Stimulated activated effector memory CD8-positive, alpha-beta T cell treated with anti-CD3 and anti-CD28 coated beads, Interleukin-12 subunit alpha, Interleukin-12 subunit beta, amount 100 ng/mL, for 72 hours (primary cell): Measurements from ENCODE around the gene GRAP2.
"Not testable (repeated sequence)": the region's sequence is repeated elsewhere in the genome, so short reads cannot be mapped to it uniquely, and the experiment has no call there.

Source experiments
- ATAC-seq: fragments of 150-1000 bp; cut with Tn5 transposase; 2 replicates; pipeline ENCODE4 v1.10.0; 2021
- DNase-seq, 2 donors: peaks; one replicate each; pipeline ENCODE4 v3.0.0; 2021 to 2022; ENCODE audit warnings: low spot score in 2 of 2
- H3K27ac Mint-ChIP-seq: one replicate; pipeline ENCODE4 v1.8.0; 2022; ENCODE audit warnings: mild to moderate bottlenecking, mixed read lengths
- H3K36me3 Mint-ChIP-seq: one replicate; pipeline ENCODE4 v1.8.0; 2022; ENCODE audit warnings: mild to moderate bottlenecking, mixed read lengths
- H3K4me1 Mint-ChIP-seq: one replicate; pipeline ENCODE4 v1.8.0; 2022; ENCODE audit warnings: mixed read lengths
- H3K4me3 Mint-ChIP-seq: one replicate; pipeline ENCODE4 v1.8.0; 2022; ENCODE audit warnings: mild to moderate bottlenecking, mixed read lengths
- H3K9me3 Mint-ChIP-seq: one replicate; pipeline ENCODE4 v1.8.0; 2022; ENCODE audit warnings: mixed read lengths

GRAP2 gene

GRCh38 chr22:39900306-39901227, at the start of gene GRAP2:
Gene GRAP2 (plus strand): TSS chr22:39901084. CDS start chr22:39947107, 46,023 bp downstream.
- Mint-ChIP-seq H3K4me3 (peak within 1 kb of the TSS; percentile 72), H3K4me1 (peaks cover 29% of the 10 kb centered on the region), H3K36me3 (peaks cover 16% of the 10 kb centered on the region), H3K9me3 (no peaks in the 10 kb centered on the region), H3K27ac (peak within 1 kb of the TSS; percentile 97)
- DNase-seq (peak in 1 of 2 donors; percentile 79), ATAC-seq (peak; percentile 97)

- Mint-ChIP-seq H3K27ac (no peak overlapping the region), H3K36me3 (no peaks in the 10 kb centered on the region), H3K4me1 (no peaks in the 10 kb centered on the region), H3K4me3 (no peak overlapping the region), H3K9me3 (no peaks in the 10 kb centered on the region)
- DNase-seq (no peak), ATAC-seq (no peak)
These were observed 49.1 kb upstream of the GRAP2 start for GRCh38 chr22:39851606-39852315.

- Mint-ChIP-seq H3K4me1 (no peaks in the 10 kb centered on the region), H3K4me3 (no peak overlapping the region), H3K9me3 (no peaks in the 10 kb centered on the region), H3K27ac (no peak overlapping the region), H3K36me3 (no peaks in the 10 kb centered on the region)
- ATAC-seq (no peak), DNase-seq (no peak)
These were observed 48.1 kb upstream of the GRAP2 start for GRCh38 chr22:39852799-39853198.

GRCh38 chr22:39856588-39856987, 44.3 kb upstream of the GRAP2 start:
- no peak overlapping the region for H3K4me3 Mint-ChIP-seq
- H3K4me1 Mint-ChIP-seq = peaks cover 11% of the 10 kb centered on the region
- no peak for DNase-seq
- no peaks in the 10 kb centered on the region for H3K9me3 Mint-ChIP-seq
- no peak overlapping the region for H3K27ac Mint-ChIP-seq
- no peaks in the 10 kb centered on the region for H3K36me3 Mint-ChIP-seq
- no peak for ATAC-seq

GRCh38 chr22:39859903-39860588, 40.8 kb upstream of the GRAP2 start:
- Mint-ChIP-seq H3K9me3 (no peaks in the 10 kb centered on the region), H3K27ac (no peak overlapping the region), H3K4me3 (no peak overlapping the region), H3K36me3 (no peaks in the 10 kb centered on the region), H3K4me1 (peaks cover 11% of the 10 kb centered on the region)
- DNase-seq (no peak), ATAC-seq (peak; percentile 52)

- no peak for DNase-seq
- Mint-ChIP-seq H3K9me3 (no peaks in the 10 kb centered on the region), H3K36me3 (no peaks in the 10 kb centered on the region), H3K4me1 (peaks cover 3% of the 10 kb centered on the region), H3K27ac (no peak overlapping the region), H3K4me3 (no peak overlapping the region)
- ATAC-seq = no peak
These were observed 32.1 kb upstream of the GRAP2 start for GRCh38 chr22:39868741-39869140.

GRCh38 chr22:39869797-39870196, 31.1 kb upstream of the GRAP2 start:
- H3K36me3 Mint-ChIP-seq, H3K4me1 Mint-ChIP-seq, DNase-seq, ATAC-seq, H3K4me3 Mint-ChIP-seq, H3K9me3 Mint-ChIP-seq, H3K27ac Mint-ChIP-seq: not testable (repeated sequence)

- DNase-seq (no peak), ATAC-seq (no peak)
- no peaks in the 10 kb centered on the region for H3K36me3 Mint-ChIP-seq
- H3K27ac Mint-ChIP-seq = no peak overlapping the region
- H3K9me3 Mint-ChIP-seq = no peaks in the 10 kb centered on the region
- no peak overlapping the region for H3K4me3 Mint-ChIP-seq
- peaks cover 7% of the 10 kb centered on the region for H3K4me1 Mint-ChIP-seq
These were observed 29.7 kb upstream of the GRAP2 start for GRCh38 chr22:39871008-39871798.

GRCh38 chr22:39872548-39872947, 28.3 kb upstream of the GRAP2 start:
- no peaks in the 10 kb centered on the region for H3K9me3 Mint-ChIP-seq
- H3K27ac Mint-ChIP-seq = no peak overlapping the region
- DNase-seq (no peak), ATAC-seq (no peak)
- H3K4me3 Mint-ChIP-seq = no peak overlapping the region
- peaks cover 7% of the 10 kb centered on the region for H3K4me1 Mint-ChIP-seq
- H3K36me3 Mint-ChIP-seq = no peaks in the 10 kb centered on the region

- Mint-ChIP-seq H3K9me3 (no peaks in the 10 kb centered on the region), H3K4me3 (no peak overlapping the region), H3K36me3 (no peaks in the 10 kb centered on the region), H3K4me1 (peaks cover 13% of the 10 kb centered on the region), H3K27ac (no peak overlapping the region)
- DNase-seq (no peak), ATAC-seq (no peak)
These were observed 26.9 kb upstream of the GRAP2 start for GRCh38 chr22:39873965-39874364.

GRCh38 chr22:39875176-39875885, 25.6 kb upstream of the GRAP2 start:
- not testable (repeated sequence) for H3K36me3 Mint-ChIP-seq, DNase-seq, H3K9me3 Mint-ChIP-seq, H3K27ac Mint-ChIP-seq, H3K4me3 Mint-ChIP-seq
- peaks cover 13% of the 10 kb centered on the region for H3K4me1 Mint-ChIP-seq
- ATAC-seq = peak; percentile 40

GRCh38 chr22:39877079-39877845, 23.6 kb upstream of the GRAP2 start:
- ATAC-seq (no peak), DNase-seq (no peak)
- H3K4me1 Mint-ChIP-seq = peaks cover 13% of the 10 kb centered on the region
- no peak overlapping the region for H3K27ac Mint-ChIP-seq
- H3K9me3 Mint-ChIP-seq = no peaks in the 10 kb centered on the region
- H3K36me3 Mint-ChIP-seq = no peaks in the 10 kb centered on the region
- no peak overlapping the region for H3K4me3 Mint-ChIP-seq

GRCh38 chr22:39880722-39881121, 20.2 kb upstream of the GRAP2 start:
- H3K9me3 Mint-ChIP-seq = no peaks in the 10 kb centered on the region
- ATAC-seq = no peak
- H3K27ac Mint-ChIP-seq = no peak overlapping the region
- peaks cover 6% of the 10 kb centered on the region for H3K4me1 Mint-ChIP-seq
- no peak for DNase-seq
- H3K4me3 Mint-ChIP-seq = no peak overlapping the region
- H3K36me3 Mint-ChIP-seq = no peaks in the 10 kb centered on the region

- no peaks in the 10 kb centered on the region for H3K36me3 Mint-ChIP-seq
- no peak for ATAC-seq
These were observed 17.8 kb upstream of the GRAP2 start for GRCh38 chr22:39883057-39883456.

More at GRCh38 chr22:39883057-39883456, 17.8 kb upstream of the GRAP2 start:
- peaks cover 3% of the 10 kb centered on the region for H3K4me1 Mint-ChIP-seq
- DNase-seq = no peak
- no peak overlapping the region for H3K4me3 Mint-ChIP-seq
- H3K27ac Mint-ChIP-seq = no peak overlapping the region
- H3K9me3 Mint-ChIP-seq = no peaks in the 10 kb centered on the region
